Urinary bladder (tissue), 4 donors: ENCODE results near the gene RBCK1. TPM values are rescaled to one million over a fixed set of nuclear protein-coding genes. Genes with fewer than 3 reads are reported as not detected.
"Not testable (repeated sequence)": the region's sequence is repeated elsewhere in the genome, so short reads cannot be mapped to it uniquely, and the experiment has no call there.

Source experiments
- DNase-seq: peaks from one replicate; pipeline ENCODE4 v3.0.0-alpha.2; 2015; ENCODE audit errors: extremely low spot score
- H3K27ac ChIP-seq: one replicate; pipeline ENCODE4 v1.5.1; 2013; ENCODE audit warnings: low read depth, mild to moderate bottlenecking, moderate library complexity
- H3K36me3 ChIP-seq: one replicate; pipeline ENCODE4 v1.6.1; 2013; ENCODE audit warnings: mild to moderate bottlenecking, moderate library complexity; ENCODE audit not compliant: insufficient read depth
- H3K4me1 ChIP-seq: one replicate; pipeline ENCODE4 v1.6.1; 2013; ENCODE audit warnings: mild to moderate bottlenecking, moderate library complexity; ENCODE audit not compliant: insufficient read depth
- H3K4me3 ChIP-seq: one replicate; pipeline ENCODE4 v1.5.1; 2013; ENCODE audit warnings: low read depth, low read length
- WGBS: extraction: QIAGEN DNeasy Blood & Tissue Kit; methylation state at CpG from one replicate; pipeline ENCODE4 v1.1.7; 2013; 5-methylcytosine and 5-hydroxymethylcytosine counted together
- polyA plus RNA-seq: library from polyadenylated mRNA; stranded (reverse); fragments of 200-250 nt; gene quantifications from one replicate; pipeline ENCODE4 v1.2.3, GENCODE V29; 2013
- total RNA-seq: library from RNA; depleted of rRNA; stranded (reverse); fragments of >200 nt; gene quantifications from one replicate; pipeline ENCODE4 v1.2.3, GENCODE V29; 2014
- donor health status: healthy with polysubstance abuse.
- donor health status: healthy.

The RBCK1 gene
- total and polyA plus RNA-seq, 2 donors: 42.1 to 94.3 TPM

- no peak overlapping the region for H3K27ac ChIP-seq
These were observed 25.6 kb upstream of the RBCK1 start for GRCh38 chr20:382291-383115.

GRCh38 chr20:383889-384288, 24.2 kb upstream of the RBCK1 start:
- Histone ChIP-seq H3K27ac (no peak overlapping the region), H3K4me3 (no peak overlapping the region), H3K36me3 (peaks cover 1% of the 10 kb centered on the region), H3K4me1 (no peaks in the 10 kb centered on the region)
- WGBS: 81% methylated on average over 5 of the region's 5 CpGs
- DNase-seq: no peak

More at GRCh38 chr20:382291-383115, 25.6 kb upstream of the RBCK1 start:
- H3K4me3 ChIP-seq: no peak overlapping the region
- no peaks in the 10 kb centered on the region for H3K4me1 ChIP-seq
- DNase-seq: no peak
- WGBS: 76% methylated on average over 8 of the region's 8 CpGs
- no peaks in the 10 kb centered on the region for H3K36me3 ChIP-seq

DNA sequence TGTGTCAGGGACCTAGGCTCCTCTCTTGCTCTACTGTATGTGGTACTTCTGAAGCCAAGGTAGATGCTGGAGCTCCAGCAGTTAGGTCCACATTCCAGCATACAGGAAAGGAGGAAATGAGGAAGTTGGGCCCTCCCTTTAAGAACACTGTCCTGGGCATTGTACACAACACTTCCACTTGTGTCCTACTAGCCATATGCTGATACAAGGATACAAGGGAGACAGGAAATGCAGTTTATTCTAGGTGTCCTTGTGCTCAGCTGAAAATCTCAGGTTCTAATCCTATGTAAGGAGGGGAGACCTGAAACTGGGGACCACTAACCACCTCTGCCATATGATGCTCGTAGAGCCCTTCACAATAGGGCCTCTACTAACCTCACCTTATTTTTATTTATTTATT, 23.4 kb upstream of the RBCK1 start:
- peaks cover 1% of the 10 kb centered on the region for H3K36me3 ChIP-seq
- H3K4me1 ChIP-seq: no peaks in the 10 kb centered on the region
- no peak overlapping the region for H3K27ac ChIP-seq
- DNase-seq: no peak
- WGBS: 100% methylated on average over 1 of the region's 1 CpG
- H3K4me3 ChIP-seq: no peak overlapping the region

- Histone ChIP-seq H3K4me1 (no peaks in the 10 kb centered on the region), H3K36me3 (peaks cover 1% of the 10 kb centered on the region), H3K27ac (no peak overlapping the region), H3K4me3 (no peak overlapping the region)
- 94% methylated on average over 5 of the region's 5 CpGs for WGBS
- no peak for DNase-seq
These were observed 22.7 kb upstream of the RBCK1 start for GRCh38 chr20:385448-385847.

- 96% methylated on average over 8 of the region's 8 CpGs for WGBS
- not testable (repeated sequence) for DNase-seq, H3K36me3 ChIP-seq
These were observed 21.5 kb upstream of the RBCK1 start for GRCh38 chr20:386634-387033.

GRCh38 chr20:387520-387919, 20.6 kb upstream of the RBCK1 start:
- 94% methylated on average over 3 of the region's 3 CpGs for WGBS
- no peaks in the 10 kb centered on the region for H3K4me1 ChIP-seq
- H3K27ac ChIP-seq: no peak overlapping the region
- H3K36me3 ChIP-seq: peaks cover 3% of the 10 kb centered on the region
- DNase-seq: no peak
- H3K4me3 ChIP-seq: no peak overlapping the region

More at GRCh38 chr20:386634-387033, 21.5 kb upstream of the RBCK1 start:
- H3K4me1 ChIP-seq, H3K27ac ChIP-seq, H3K4me3 ChIP-seq: not testable (repeated sequence)

DNA sequence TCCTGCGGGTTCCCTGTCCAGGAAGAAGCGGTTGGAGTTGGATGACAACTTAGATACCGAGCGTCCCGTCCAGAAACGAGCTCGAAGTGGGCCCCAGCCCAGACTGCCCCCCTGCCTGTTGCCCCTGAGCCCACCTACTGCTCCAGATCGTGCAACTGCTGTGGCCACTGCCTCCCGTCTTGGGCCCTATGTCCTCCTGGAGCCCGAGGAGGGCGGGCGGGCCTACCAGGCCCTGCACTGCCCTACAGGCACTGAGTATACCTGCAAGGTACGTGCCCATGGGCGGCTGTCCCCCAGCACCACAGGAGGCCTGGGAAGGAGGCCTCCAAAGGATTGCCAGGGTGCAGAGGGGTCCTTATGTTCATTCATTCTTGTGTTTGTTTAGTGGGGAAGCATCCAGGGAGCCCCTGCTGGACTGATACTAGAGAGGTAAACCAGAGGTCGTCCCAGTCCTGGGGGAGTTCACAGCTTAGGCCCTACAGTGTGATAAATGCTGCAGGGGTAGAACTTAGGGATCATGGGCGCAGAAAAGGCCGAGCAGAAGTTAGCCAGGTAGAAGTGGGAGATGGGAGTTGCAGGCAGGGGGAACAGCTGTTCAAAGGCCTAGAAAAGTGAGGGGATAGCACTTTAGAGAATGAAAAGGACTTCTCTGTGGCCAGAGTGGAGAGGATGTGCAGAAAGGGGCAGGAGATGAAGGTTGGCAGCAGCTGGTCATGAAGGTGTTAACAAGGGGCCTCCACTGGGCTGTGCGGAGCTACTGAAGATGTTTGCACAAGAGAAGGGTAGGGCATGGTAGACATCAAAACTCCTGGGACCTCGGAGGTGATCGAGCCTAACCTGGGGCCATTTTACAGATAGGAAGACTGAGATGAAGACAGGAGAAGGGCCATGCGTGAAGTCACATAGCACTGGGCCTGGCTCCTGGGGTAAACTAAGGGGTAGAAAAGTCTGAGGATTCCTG, 19.8 kb upstream of the RBCK1 start:
- WGBS: 87% methylated on average over 21 of the region's 21 CpGs
- no peak for DNase-seq
- Histone ChIP-seq H3K27ac (no peak overlapping the region), H3K4me3 (no peak overlapping the region), H3K4me1 (no peaks in the 10 kb centered on the region), H3K36me3 (peaks cover 3% of the 10 kb centered on the region)

DNA sequence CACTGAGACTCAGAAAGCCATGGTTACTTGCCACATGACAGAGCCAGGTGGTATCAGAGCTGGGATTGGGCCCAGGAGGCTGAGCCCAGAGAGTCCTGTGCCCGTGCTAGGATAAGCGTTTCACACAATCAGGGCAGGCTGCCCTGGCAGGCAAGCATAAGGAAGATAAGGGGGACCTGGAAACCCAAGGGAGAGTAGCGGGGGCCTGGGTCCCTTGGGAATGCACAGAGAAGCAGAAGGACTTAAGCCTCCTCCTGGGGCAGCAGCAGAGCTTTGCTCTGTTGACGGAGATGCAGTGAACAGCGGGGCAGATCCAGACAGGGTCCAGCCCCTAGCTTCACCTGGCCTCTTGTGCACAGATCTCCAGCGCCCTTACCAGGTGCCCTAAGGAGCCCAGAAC, 18.9 kb upstream of the RBCK1 start:
- Histone ChIP-seq H3K36me3 (peaks cover 3% of the 10 kb centered on the region), H3K4me1 (no peaks in the 10 kb centered on the region), H3K4me3 (no peak overlapping the region), H3K27ac (no peak overlapping the region)
- WGBS: 84% methylated on average over 6 of the region's 6 CpGs
- no peak for DNase-seq

GRCh38 chr20:391041-391711, 16.9 kb upstream of the RBCK1 start:
- Histone ChIP-seq H3K27ac (no peak overlapping the region), H3K36me3 (peaks cover 3% of the 10 kb centered on the region), H3K4me1 (no peaks in the 10 kb centered on the region), H3K4me3 (no peak overlapping the region)
- DNase-seq: no peak
- 91% methylated on average over 29 of the region's 29 CpGs for WGBS

GRCh38 chr20:393296-393695, 14.8 kb upstream of the RBCK1 start:
- 86% methylated on average over 2 of the region's 2 CpGs for WGBS
- H3K27ac ChIP-seq, H3K36me3 ChIP-seq, DNase-seq, H3K4me1 ChIP-seq, H3K4me3 ChIP-seq: not testable (repeated sequence)

DNA sequence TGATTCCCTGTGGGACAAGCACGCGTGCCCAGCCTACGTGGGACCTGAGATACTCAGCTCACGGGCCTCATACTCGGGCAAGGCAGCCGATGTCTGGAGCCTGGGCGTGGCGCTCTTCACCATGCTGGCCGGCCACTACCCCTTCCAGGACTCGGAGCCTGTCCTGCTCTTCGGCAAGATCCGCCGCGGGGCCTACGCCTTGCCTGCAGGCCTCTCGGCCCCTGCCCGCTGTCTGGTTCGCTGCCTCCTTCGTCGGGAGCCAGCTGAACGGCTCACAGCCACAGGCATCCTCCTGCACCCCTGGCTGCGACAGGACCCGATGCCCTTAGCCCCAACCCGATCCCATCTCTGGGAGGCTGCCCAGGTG, 11.9 kb upstream of the RBCK1 start:
- H3K36me3 ChIP-seq: peaks cover 5% of the 10 kb centered on the region
- no peak overlapping the region for H3K27ac ChIP-seq
- 92% methylated on average over 24 of the region's 24 CpGs for WGBS
- no peak overlapping the region for H3K4me3 ChIP-seq
- H3K4me1 ChIP-seq: no peaks in the 10 kb centered on the region
- no peak for DNase-seq

- no peak for DNase-seq
- Histone ChIP-seq H3K4me3 (no peak overlapping the region), H3K4me1 (no peaks in the 10 kb centered on the region), H3K27ac (no peak overlapping the region), H3K36me3 (peaks cover 5% of the 10 kb centered on the region)
- WGBS: 81% methylated on average over 4 of the region's 4 CpGs
These were observed 11.3 kb upstream of the RBCK1 start for GRCh38 chr20:396619-397431.
